CD8-positive, alpha-beta memory T cell (primary cell): ENCODE results near the gene SALL4. TPM values are rescaled to one million over a fixed set of nuclear protein-coding genes. Genes with fewer than 3 reads are reported as not detected.

Source experiments
- CTCF ChIA-PET: fragments of 350-600 bp; sonication (Branson Sonifier 250); formaldehyde crosslinking; loops from one replicate; lab custom pipeline; 2021; ENCODE audit warnings: antibody characterized with exemption; lab: Charles Lee
- POLR2A ChIA-PET: fragments of 350-600 bp; sonication (Branson Sonifier 250); formaldehyde crosslinking; loops from one replicate; lab custom pipeline; 2021; ENCODE audit warnings: antibody characterized with exemption; lab: Charles Lee
- DNase-seq, 5 donors: peaks; one replicate each; pipeline versions ENCODE4 v3.0.0 to v3.0.0-alpha.2; 2020 to 2022; ENCODE audit warnings: mixed read lengths in 1 of 5
- H3K27ac ChIP-seq: one replicate; pipeline ENCODE4 v1.7.0; 2013; ENCODE audit warnings: low read depth, mild to moderate bottlenecking, low read length, moderate library complexity
- H3K27me3 ChIP-seq: 2 replicates; pipeline ENCODE4 v1.7.0; 2013; ENCODE audit warnings: low read length, mild to moderate bottlenecking; ENCODE audit not compliant: insufficient read depth, poor library complexity, severe bottlenecking
- H3K36me3 ChIP-seq: 2 replicates; pipeline ENCODE4 v1.7.0; 2013; ENCODE audit warnings: mild to moderate bottlenecking, low read length, moderate library complexity; ENCODE audit not compliant: insufficient read depth
- H3K4me1 ChIP-seq: 2 replicates; pipeline ENCODE4 v1.7.0; 2013; ENCODE audit warnings: mild to moderate bottlenecking, low read length, moderate library complexity; ENCODE audit not compliant: insufficient read depth
- H3K4me3 ChIP-seq: 2 replicates; pipeline ENCODE4 v1.7.0; 2013; ENCODE audit warnings: mild to moderate bottlenecking, low read length
- H3K9me3 ChIP-seq: 2 replicates; pipeline ENCODE4 v1.7.0; 2013; ENCODE audit warnings: mild to moderate bottlenecking, low read length
- H3K27ac Mint-ChIP-seq, 8 donors: one replicate each; pipeline ENCODE4 v1.8.0; 2020 to 2021; ENCODE audit warnings: mixed read lengths in 8 of 8, mild to moderate bottlenecking in 6 of 8, inconsistent platforms in 3 of 8, moderate library complexity in 3 of 8
- H3K27me3 Mint-ChIP-seq, 2 donors: one replicate each; pipeline ENCODE4 v1.8.0; 2020 to 2021; ENCODE audit warnings: mixed read lengths in 2 of 2, mild to moderate bottlenecking in 1 of 2, moderate library complexity in 1 of 2
- H3K36me3 Mint-ChIP-seq, 3 donors: one replicate each; pipeline ENCODE4 v1.8.0; 2020 to 2021; ENCODE audit warnings: mixed read lengths in 3 of 3, inconsistent platforms in 1 of 3, mild to moderate bottlenecking in 1 of 3
- H3K4me1 Mint-ChIP-seq, 3 donors: one replicate each; pipeline ENCODE4 v1.8.0; 2020 to 2021; ENCODE audit warnings: mixed read lengths in 3 of 3, inconsistent platforms in 1 of 3, mild to moderate bottlenecking in 1 of 3
- H3K4me3 Mint-ChIP-seq, 7 donors: one replicate each; pipeline ENCODE4 v1.8.0; 2020 to 2021; ENCODE audit warnings: mixed read lengths in 7 of 7, mild to moderate bottlenecking in 6 of 7, moderate library complexity in 4 of 7, inconsistent platforms in 2 of 7
- H3K9me3 Mint-ChIP-seq, 5 donors: one replicate each; pipeline ENCODE4 v1.8.0; 2020 to 2022; ENCODE audit warnings: mixed read lengths in 5 of 5, mild to moderate bottlenecking in 3 of 5, moderate library complexity in 2 of 5, inconsistent platforms in 1 of 5
- polyA plus RNA-seq: library from polyadenylated mRNA; unstranded; fragments of 300-500 nt; fragmentation: Illumina TruSeq; gene quantifications from one replicate; pipeline ENCODE4 v1.2.3, GENCODE V29; 2021
- total RNA-seq, 2 experiments: library from RNA; stranded (reverse); gene quantifications; one replicate each; pipeline ENCODE4 v1.2.3, GENCODE V29; 2021

Gene SALL4
- total and polyA plus RNA-seq, 3 experiments from 2014 or later = 0.11 TPM; not detected in 2

DNA sequence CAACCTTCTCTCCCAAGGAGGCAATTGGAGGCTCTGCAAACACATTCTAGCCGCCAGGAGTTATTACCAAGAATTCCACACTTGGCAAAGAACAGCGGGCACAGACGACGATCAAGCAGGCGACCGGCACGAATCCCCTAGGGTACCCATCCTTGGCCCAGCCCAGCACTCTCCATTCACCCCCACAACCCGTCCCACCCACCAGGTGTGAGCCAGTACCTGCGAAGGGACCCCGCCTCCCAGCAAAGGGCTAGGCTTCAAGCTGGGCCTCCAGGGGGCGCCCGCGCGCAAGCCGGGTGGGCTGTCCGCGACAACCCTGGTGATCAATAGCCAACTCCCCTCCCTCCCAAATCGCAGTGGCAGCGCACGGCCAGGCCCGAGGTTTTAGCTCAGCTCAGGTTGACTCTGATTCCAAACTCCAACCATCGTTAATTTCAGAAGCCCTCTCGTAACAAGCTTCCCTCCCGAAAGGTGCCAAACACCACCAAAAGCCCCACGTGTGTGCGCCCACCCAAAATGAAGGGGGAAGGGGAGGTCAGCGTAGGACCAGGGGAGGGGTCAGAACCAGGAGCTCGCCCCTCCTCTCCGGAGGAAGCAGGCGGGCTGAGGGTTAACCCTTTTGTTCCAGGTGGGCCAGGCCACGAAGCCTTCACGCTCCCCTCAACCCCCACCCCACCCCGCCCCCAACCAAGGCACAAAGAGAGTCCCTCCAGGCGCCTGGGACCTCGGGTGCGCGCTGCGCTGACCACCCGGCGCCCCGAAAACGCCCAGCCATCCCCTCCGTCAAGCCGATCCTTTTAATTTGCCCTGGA lies 2.1 kb downstream of the SALL4 start:
- Histone ChIP-seq H3K4me1 (peaks cover 8% of the 10 kb centered on the region), H3K36me3 (no peaks in the 10 kb centered on the region), H3K9me3 (no peaks in the 10 kb centered on the region), H3K27ac (no peak overlapping the region), H3K4me3 (no peak overlapping the region), H3K27me3 (peaks cover 4% of the 10 kb centered on the region)
- H3K27ac Mint-ChIP-seq = no peak overlapping the region
- ChIA-PET CTCF (interaction anchor here (1.0 to 1.9 kb wide), 4 partner anchors 11 to 284 kb away, joined by 3 to 12 read pairs (median 4); no protein-coding TSS in a partner anchor), POLR2A (no interaction called here)
- peak; percentile 8 to 72 (median 51) for DNase-seq
- no peaks in the 10 kb centered on the region for H3K9me3 Mint-ChIP-seq
- peaks cover 42 to 66% of the 10 kb centered on the region in 2 donors for H3K27me3 Mint-ChIP-seq
- peaks cover 10 to 25% (median 19%) of the 10 kb centered on the region in 3 donors for H3K4me1 Mint-ChIP-seq
- peak overlapping the region in 6 of 7 donors; percentile 65 to 83 (median 74) for H3K4me3 Mint-ChIP-seq
- no peaks in the 10 kb centered on the region for H3K36me3 Mint-ChIP-seq

DNA sequence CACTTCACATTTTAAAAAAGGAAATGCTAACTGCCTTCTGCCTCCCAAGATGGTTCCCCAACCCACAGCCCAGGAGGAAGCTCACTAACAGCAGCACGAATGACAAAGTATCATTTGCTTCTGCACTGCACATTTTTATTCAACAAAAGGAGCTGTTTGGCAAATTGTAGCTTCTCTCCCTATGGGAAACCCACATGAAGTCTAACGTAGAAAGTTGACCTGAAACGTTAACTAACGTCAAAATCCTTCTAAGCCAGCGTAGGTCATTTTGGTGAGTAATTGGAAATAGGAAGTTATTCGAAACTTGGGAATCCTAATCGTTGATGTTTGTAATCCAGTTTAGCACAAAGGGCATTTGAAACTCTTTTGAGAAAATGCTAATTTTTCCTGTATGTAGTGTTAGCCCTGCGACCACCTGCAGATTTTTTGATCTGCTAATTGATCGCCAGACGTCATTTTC lies 2.9 kb downstream of the SALL4 start:
- no peaks in the 10 kb centered on the region for H3K36me3 ChIP-seq
- no peak for DNase-seq
- Mint-ChIP-seq H3K9me3 (no peaks in the 10 kb centered on the region), H3K27ac (no peak overlapping the region), H3K27me3 (peaks cover 42 to 64% of the 10 kb centered on the region in 2 donors), H3K4me1 (peaks cover 10 to 25% (median 19%) of the 10 kb centered on the region in 3 donors), H3K4me3 (peak overlapping the region in 2 of 7 donors; percentile 10 to 20), H3K36me3 (no peaks in the 10 kb centered on the region)
- H3K4me1 ChIP-seq = peaks cover 8% of the 10 kb centered on the region
- no peaks in the 10 kb centered on the region for H3K9me3 ChIP-seq
- CTCF ChIA-PET = interaction anchor here (1.0 to 1.9 kb wide), 3 partner anchors 10 to 283 kb away, joined by 3 to 12 read pairs (median 4); no protein-coding TSS in a partner anchor
- H3K27ac ChIP-seq = no peak overlapping the region
- H3K4me3 ChIP-seq = no peak overlapping the region
- H3K27me3 ChIP-seq = peaks cover 4% of the 10 kb centered on the region
- POLR2A ChIA-PET = no interaction called here

- Mint-ChIP-seq H3K9me3 (no peaks in the 10 kb centered on the region), H3K36me3 (no peaks in the 10 kb centered on the region)
- no peak overlapping the region for H3K27ac ChIP-seq
These were observed 4.8 kb downstream of the SALL4 start for GRCh38 chr20:51797357-51798025.

DNA sequence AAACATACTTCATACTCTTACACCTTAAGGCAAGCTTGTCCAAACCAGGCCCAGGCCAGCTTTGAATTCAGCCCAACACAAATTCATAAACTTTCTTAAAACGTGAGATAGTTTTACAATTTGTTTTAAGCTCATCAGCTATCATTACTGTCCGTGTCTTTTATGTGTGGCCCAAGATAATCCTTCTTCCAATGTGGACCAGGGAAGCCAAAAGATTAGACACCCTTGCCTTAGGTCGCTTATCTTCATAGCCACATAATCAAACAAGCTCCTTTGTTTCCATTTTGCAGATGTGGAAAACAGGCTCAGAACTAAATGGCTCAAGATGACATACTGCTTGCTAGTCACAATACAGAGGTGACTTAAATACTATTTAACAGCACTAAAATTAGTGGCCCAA lies 6.0 kb downstream of the SALL4 start:
- POLR2A ChIA-PET = no interaction called here

More at GRCh38 chr20:51797357-51798025, 4.8 kb downstream of the SALL4 start:
- Histone ChIP-seq H3K27me3 (peaks cover 2% of the 10 kb centered on the region), H3K4me1 (peaks cover 8% of the 10 kb centered on the region), H3K4me3 (no peak overlapping the region), H3K36me3 (no peaks in the 10 kb centered on the region), H3K9me3 (no peaks in the 10 kb centered on the region)
- ChIA-PET POLR2A (no interaction called here), CTCF (interaction anchor here (0.6 to 0.7 kb wide), 2 partner anchors 167 to 237 kb away, joined by 3 to 4 read pairs; no protein-coding TSS in a partner anchor)
- Mint-ChIP-seq H3K4me1 (peaks cover 10 to 21% (median 19%) of the 10 kb centered on the region in 3 donors), H3K27ac (peak overlapping the region in 1 of 8 donors; percentile 23), H3K27me3 (peaks cover 39 to 61% of the 10 kb centered on the region in 2 donors), H3K4me3 (no peak overlapping the region)
- no peak for DNase-seq

DNA sequence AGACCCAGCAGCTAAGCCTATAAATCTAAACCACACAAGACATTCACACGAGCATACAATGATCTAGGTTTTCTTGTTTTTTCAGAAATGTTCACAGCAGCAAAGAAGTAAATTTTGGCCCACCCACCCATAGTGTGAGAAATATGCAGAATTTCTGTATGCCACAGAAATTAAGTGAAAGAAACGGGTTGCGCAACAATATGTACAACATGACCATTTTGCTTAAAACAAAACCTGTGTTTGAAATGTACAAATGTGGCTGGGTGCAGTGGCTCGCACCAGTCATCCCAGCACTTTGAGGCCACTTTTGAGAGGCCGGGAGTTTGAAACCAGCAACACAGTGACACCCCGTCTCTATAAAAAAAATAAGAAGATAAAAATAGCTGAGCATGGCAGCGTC lies 9.4 kb downstream of the SALL4 start:
- Mint-ChIP-seq H3K9me3 (no peaks in the 10 kb centered on the region), H3K36me3 (no peaks in the 10 kb centered on the region), H3K27ac (no peak overlapping the region), H3K4me1 (no peaks in the 10 kb centered on the region), H3K27me3 (peaks cover 13 to 34% of the 10 kb centered on the region in 2 donors), H3K4me3 (no peak overlapping the region)
- no peak overlapping the region for H3K4me3 ChIP-seq
- no peak overlapping the region for H3K27ac ChIP-seq
- no peaks in the 10 kb centered on the region for H3K36me3 ChIP-seq
- H3K9me3 ChIP-seq = no peaks in the 10 kb centered on the region
- POLR2A ChIA-PET = no interaction called here
- H3K27me3 ChIP-seq = no peaks in the 10 kb centered on the region
- no peak for DNase-seq
- H3K4me1 ChIP-seq = no peaks in the 10 kb centered on the region
- CTCF ChIA-PET = no interaction called here

More for the DNA sequence above, 6.0 kb downstream of the SALL4 start:
- H3K27me3 Mint-ChIP-seq = peaks cover 36 to 58% of the 10 kb centered on the region in 2 donors
- H3K4me3 Mint-ChIP-seq = no peak overlapping the region
- CTCF ChIA-PET = no interaction called here
- H3K4me3 ChIP-seq = no peak overlapping the region
- H3K36me3 Mint-ChIP-seq = no peaks in the 10 kb centered on the region
- H3K9me3 Mint-ChIP-seq = no peaks in the 10 kb centered on the region
- no peak for DNase-seq
- peaks cover 8% of the 10 kb centered on the region for H3K4me1 ChIP-seq
- peaks cover 10 to 21% (median 19%) of the 10 kb centered on the region in 3 donors for H3K4me1 Mint-ChIP-seq
- no peaks in the 10 kb centered on the region for H3K36me3 ChIP-seq
- H3K27me3 ChIP-seq = no peaks in the 10 kb centered on the region
- no peak overlapping the region for H3K27ac Mint-ChIP-seq
- no peaks in the 10 kb centered on the region for H3K9me3 ChIP-seq
- H3K27ac ChIP-seq = no peak overlapping the region

- Mint-ChIP-seq H3K36me3 (no peaks in the 10 kb centered on the region), H3K4me3 (no peak overlapping the region), H3K9me3 (no peaks in the 10 kb centered on the region), H3K4me1 (no peaks in the 10 kb centered on the region), H3K27me3 (peaks cover 7 to 25% of the 10 kb centered on the region in 2 donors), H3K27ac (no peak overlapping the region)
- no peak overlapping the region for H3K27ac ChIP-seq
- DNase-seq = no peak
- H3K4me1 ChIP-seq = no peaks in the 10 kb centered on the region
- H3K27me3 ChIP-seq = no peaks in the 10 kb centered on the region
- ChIA-PET POLR2A (no interaction called here), CTCF (no interaction called here)
- no peak overlapping the region for H3K4me3 ChIP-seq
- H3K9me3 ChIP-seq = no peaks in the 10 kb centered on the region
- H3K36me3 ChIP-seq = no peaks in the 10 kb centered on the region
These were observed 10.7 kb downstream of the SALL4 start for GRCh38 chr20:51791626-51792025.

- H3K36me3 Mint-ChIP-seq = no peaks in the 10 kb centered on the region
- Histone ChIP-seq H3K4me1 (no peaks in the 10 kb centered on the region), H3K36me3 (no peaks in the 10 kb centered on the region), H3K4me3 (no peak overlapping the region), H3K27ac (no peak overlapping the region), H3K27me3 (no peaks in the 10 kb centered on the region), H3K9me3 (no peaks in the 10 kb centered on the region)
- POLR2A ChIA-PET = no interaction called here
- no peak for DNase-seq
- no peaks in the 10 kb centered on the region for H3K4me1 Mint-ChIP-seq
- H3K27ac Mint-ChIP-seq = peak overlapping the region in 1 of 8 donors; percentile 26
- CTCF ChIA-PET = interaction anchor here (1.4 kb wide), 1 partner anchor 11 kb away, joined by 3 read pairs; no protein-coding TSS in a partner anchor
- no peak overlapping the region for H3K4me3 Mint-ChIP-seq
- no peaks in the 10 kb centered on the region for H3K9me3 Mint-ChIP-seq
- peaks cover 7 to 20% of the 10 kb centered on the region in 2 donors for H3K27me3 Mint-ChIP-seq
These were observed 12.1 kb downstream of the SALL4 start for GRCh38 chr20:51790256-51790655.
